ENCODE results near the gene TROAP.

DNA sequence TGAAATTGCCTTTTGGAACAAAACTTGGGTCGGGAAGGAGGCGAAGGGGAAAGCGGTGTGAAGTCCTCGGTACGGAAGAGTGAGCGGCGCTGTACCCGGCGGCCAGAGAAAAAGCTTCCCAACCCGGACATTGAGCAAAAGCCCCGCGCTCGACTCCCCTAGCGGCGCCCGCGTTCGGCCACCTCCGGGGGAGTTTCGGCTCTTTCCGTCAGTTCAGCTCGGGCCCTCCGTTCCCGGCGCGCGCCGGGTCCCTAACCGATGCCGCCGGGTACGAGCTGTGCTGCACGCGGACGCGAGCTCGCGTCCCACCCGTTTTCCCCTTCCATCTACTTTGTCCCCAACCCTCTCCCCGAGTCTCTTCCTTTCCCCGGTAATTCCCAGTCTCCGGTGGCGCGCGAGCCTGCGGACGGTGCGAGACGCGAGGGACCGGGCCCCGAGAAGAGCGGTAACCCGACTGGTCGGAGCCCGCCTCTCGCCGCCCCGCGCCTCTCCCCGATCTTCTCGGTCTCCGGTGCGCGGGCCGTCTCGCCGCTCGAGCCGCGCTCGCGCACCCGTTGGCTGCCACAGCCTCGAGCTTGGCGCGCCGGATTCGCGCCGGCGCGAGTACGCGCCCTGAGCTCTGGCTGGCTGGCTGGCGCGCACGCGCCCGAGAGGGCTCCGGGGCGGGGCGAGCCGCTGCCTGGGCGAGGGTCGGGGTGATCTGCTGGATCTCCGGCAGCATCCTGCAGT lies 43.8 kb downstream of the TROAP start:
- TF ChIP-seq, protein P1, sequence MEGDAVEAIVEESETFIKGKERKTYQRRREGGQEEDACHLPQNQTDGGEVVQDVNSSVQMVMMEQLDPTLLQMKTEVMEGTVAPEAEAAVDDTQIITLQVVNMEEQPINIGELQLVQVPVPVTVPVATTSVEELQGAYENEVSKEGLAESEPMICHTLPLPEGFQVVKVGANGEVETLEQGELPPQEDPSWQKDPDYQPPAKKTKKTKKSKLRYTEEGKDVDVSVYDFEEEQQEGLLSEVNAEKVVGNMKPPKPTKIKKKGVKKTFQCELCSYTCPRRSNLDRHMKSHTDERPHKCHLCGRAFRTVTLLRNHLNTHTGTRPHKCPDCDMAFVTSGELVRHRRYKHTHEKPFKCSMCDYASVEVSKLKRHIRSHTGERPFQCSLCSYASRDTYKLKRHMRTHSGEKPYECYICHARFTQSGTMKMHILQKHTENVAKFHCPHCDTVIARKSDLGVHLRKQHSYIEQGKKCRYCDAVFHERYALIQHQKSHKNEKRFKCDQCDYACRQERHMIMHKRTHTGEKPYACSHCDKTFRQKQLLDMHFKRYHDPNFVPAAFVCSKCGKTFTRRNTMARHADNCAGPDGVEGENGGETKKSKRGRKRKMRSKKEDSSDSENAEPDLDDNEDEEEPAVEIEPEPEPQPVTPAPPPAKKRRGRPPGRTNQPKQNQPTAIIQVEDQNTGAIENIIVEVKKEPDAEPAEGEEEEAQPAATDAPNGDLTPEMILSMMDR (IDR thresholded peaks at IDR 0.05; ENCODE audit: low read depth, low read length): peak; percentile 17
- TF ChIP-seq POLR2A (IDR thresholded peaks at IDR 0.05; ENCODE audit: extremely low read depth, insufficient read length): peak; percentile 85

Data from NB4 (cell line).